Measurements from ENCODE around the gene SCNN1A. TPM values are rescaled to one million over a fixed set of nuclear protein-coding genes. Genes with fewer than 3 reads are reported as not detected.

Gene SCNN1A
- total and polyA plus RNA-seq, 2 donors (not counting 3 experiments of a cell fraction or from before 2014, with no cell fraction given) = 0.12 to 0.18 TPM

DNA sequence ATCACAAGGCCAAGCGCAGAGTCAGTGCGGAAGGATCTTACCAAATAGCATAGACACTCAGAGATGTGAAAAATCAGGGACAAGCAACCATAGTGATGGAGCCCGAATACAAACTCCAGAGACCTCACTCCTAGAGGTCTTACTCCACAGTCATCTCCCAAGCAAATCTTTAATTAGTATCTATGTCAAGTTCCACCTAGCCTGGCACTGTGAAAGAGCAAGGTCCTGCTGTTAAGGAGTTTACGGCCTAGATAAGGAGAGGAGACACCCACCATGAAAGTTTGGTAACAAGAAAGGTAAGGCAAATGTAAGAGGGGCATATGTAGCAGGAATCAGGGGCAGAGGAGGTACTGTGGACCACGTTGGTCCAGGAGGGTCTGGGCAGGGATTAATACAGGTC lies 72.3 kb downstream of the SCNN1A start:
- Histone ChIP-seq H3K4me2 (ENCODE audit: insufficient read depth, low read length) (no peak overlapping the region), H2AFZ (ENCODE audit: low read depth, low read length) (no peak overlapping the region), H3K27me3 (ENCODE audit: control insufficient read depth in 2 of 2, insufficient read depth in 2 of 2, low read length in 2 of 2) (peaks cover 0 to 7% of the 10 kb centered on the region in 2 experiments), H3K79me2 (ENCODE audit: control insufficient read depth, insufficient read depth, low read length) (no peaks in the 10 kb centered on the region), H4K20me1 (replicated peaks; ENCODE audit: control insufficient read depth, extremely low read depth, insufficient read depth, low read length) (no peaks in the 10 kb centered on the region), H3K9ac (replicated peaks; ENCODE audit: extremely low read depth, insufficient read depth, low read length) (no peak overlapping the region), H3K9me1 (replicated peaks; ENCODE audit: control insufficient read depth, extremely low read depth, insufficient read depth, low read length) (no peaks in the 10 kb centered on the region), H3K4me3 (replicated peaks in 1 of 3; ENCODE audit: insufficient read depth in 1 of 3, low read depth in 1 of 3, low read length in 3 of 3) (no peak overlapping the region), H3K4me1 (ENCODE audit: control insufficient read depth, extremely low read depth, insufficient read depth, low read length) (no peaks in the 10 kb centered on the region), H3K36me3 (ENCODE audit: control insufficient read depth in 2 of 2, extremely low read depth in 1 of 2, insufficient read depth in 2 of 2, low read length in 2 of 2) (no peaks in the 10 kb centered on the region), H3K27ac (ENCODE audit: insufficient read depth, low read depth, low read length) (no peak overlapping the region), H3K9me3 (replicated peaks; ENCODE audit: control insufficient read depth, insufficient read depth, low read length) (no peaks in the 10 kb centered on the region)
- intact Hi-C loops (cut with micrococcal nuclease) = no loop called here
- DNase-seq (ENCODE audit: low read depth, low spot score) (no peak), FAIRE-seq (no peak)
- dilution Hi-C loops (cut with MboI; ENCODE audit: extremely low pct_ligation_motif_present, low sequenced_read_pairs) = no loop called here
- TF ChIP-seq EZH2 (IDR thresholded peaks at IDR 0.05; ENCODE audit: borderline replicate concordance, low read depth, low read length, severe bottlenecking) (no peak), FOS (IDR thresholded peaks at IDR 0.05; ENCODE audit: borderline replicate concordance, insufficient read depth, low read length) (no peak), POLR2AphosphoS5 (IDR thresholded peaks at IDR 0.05; ENCODE audit: insufficient read depth, low read depth, low read length) (no peak)
- TF ChIP-seq, protein P1, sequence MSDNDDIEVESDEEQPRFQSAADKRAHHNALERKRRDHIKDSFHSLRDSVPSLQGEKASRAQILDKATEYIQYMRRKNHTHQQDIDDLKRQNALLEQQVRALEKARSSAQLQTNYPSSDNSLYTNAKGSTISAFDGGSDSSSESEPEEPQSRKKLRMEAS (IDR thresholded peaks at IDR 0.05; ENCODE audit: insufficient read depth, insufficient read length) = no peak
- TF ChIP-seq, protein P2, sequence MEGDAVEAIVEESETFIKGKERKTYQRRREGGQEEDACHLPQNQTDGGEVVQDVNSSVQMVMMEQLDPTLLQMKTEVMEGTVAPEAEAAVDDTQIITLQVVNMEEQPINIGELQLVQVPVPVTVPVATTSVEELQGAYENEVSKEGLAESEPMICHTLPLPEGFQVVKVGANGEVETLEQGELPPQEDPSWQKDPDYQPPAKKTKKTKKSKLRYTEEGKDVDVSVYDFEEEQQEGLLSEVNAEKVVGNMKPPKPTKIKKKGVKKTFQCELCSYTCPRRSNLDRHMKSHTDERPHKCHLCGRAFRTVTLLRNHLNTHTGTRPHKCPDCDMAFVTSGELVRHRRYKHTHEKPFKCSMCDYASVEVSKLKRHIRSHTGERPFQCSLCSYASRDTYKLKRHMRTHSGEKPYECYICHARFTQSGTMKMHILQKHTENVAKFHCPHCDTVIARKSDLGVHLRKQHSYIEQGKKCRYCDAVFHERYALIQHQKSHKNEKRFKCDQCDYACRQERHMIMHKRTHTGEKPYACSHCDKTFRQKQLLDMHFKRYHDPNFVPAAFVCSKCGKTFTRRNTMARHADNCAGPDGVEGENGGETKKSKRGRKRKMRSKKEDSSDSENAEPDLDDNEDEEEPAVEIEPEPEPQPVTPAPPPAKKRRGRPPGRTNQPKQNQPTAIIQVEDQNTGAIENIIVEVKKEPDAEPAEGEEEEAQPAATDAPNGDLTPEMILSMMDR (IDR thresholded peaks at IDR 0.05; ENCODE audit: extremely low read depth in 1 of 2, insufficient read depth in 1 of 2, low read depth in 1 of 2, low read length in 2 of 2) = no peak
- CTCF ChIA-PET = interaction anchor here (1.2 to 3.5 kb wide), 2 partner anchors 10 to 20 kb away, joined by 4 to 7 read pairs; no protein-coding TSS in a partner anchor
- no TSS peak for BruUV-seq (replicated peaks)
- POLR2A ChIA-PET = no interaction called here
